ENCODE results near the gene ATXN1.

ATXN1 gene

DNA sequence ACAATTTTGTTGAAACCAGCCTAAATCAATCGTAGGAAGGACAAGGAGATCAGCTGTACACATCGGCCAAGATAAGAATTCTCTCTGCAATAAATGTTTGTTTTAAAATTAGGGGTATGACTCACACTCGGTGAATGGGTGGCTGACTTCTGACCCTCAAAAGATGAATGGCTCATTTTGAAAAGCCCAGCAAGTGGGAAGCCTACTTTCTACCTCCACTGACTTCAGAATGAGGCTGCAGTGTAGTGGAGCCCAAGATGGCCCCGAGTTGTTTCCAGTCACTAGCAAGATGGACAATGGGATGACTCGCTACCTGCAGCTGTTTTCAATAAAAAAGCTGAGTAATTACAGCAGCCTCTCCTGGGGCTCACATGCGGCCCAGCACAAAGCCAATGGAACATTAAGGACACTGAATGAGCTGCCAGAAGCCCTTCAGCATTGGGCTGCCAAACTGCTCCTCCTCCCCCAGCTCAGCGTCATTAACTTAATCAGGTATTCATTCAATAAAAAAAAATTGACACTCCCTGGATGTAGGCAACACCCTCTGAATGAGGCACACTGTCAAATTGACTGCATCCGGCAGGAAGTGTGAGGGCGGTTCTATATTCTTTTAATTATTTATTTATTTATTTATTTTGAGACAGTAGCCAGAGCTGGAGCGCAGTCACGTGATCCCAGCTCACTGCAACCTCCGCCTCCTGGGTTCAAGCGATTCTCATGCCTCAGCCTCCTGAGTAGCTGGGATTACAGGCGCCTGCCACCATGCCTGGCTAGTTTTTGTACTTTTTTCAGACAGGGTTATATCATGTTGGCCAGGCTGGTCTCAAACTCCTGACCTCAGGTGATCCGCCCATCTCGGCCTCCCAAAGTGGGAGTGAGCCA is 415.6 kb downstream of the ATXN1 start (continued):
- TF ChIP-seq, protein P1, sequence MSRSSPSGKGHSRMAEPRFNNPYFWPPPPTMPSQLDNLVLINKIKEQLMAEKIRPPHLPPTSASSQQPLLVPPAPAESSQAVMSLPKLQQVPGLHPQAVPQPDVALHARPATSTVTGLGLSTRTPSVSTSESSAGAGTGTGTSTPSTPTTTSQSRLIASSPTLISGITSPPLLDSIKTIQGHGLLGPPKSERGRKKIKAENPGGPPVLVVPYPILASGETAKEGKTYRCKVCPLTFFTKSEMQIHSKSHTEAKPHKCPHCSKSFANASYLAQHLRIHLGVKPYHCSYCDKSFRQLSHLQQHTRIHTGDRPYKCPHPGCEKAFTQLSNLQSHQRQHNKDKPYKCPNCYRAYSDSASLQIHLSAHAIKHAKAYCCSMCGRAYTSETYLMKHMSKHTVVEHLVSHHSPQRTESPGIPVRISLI (tag by site-specific recombination; IDR thresholded peaks at IDR 0.05) = peak; percentile 58; the same call in 1 of the 2 replicates
- TF ChIP-seq KLF10 (tag by site-specific recombination; IDR thresholded peaks at IDR 0.05) (no peak), BCL11B (tag by site-specific recombination; IDR thresholded peaks at IDR 0.05; ENCODE audit: low read depth) (no peak), SP3 (tag by site-specific recombination; IDR thresholded peaks at IDR 0.05) (no peak), WT1 (tag by site-specific recombination; IDR thresholded peaks at IDR 0.05) (no peak), REST (tag by site-specific recombination; IDR thresholded peaks at IDR 0.05) (no peak), PRDM10 (tag by site-specific recombination; IDR thresholded peaks at IDR 0.05) (0 out of 2 replicates have a peak, but pooled peaks have one; percentile 14), YY1 (tag by site-specific recombination; IDR thresholded peaks at IDR 0.05) (0 out of 2 replicates have a peak, but pooled peaks have one; percentile 27), ZNF701 (tag by site-specific recombination; IDR thresholded peaks at IDR 0.05) (no peak), ZNF239 (tag by site-specific recombination; IDR thresholded peaks at IDR 0.05) (no peak), ZNF274 (IDR thresholded peaks at IDR 0.05; ENCODE audit: low read length) (no peak), ZNF274 (tag by site-specific recombination; IDR thresholded peaks at IDR 0.05; ENCODE audit: borderline replicate concordance) (no peak), ZNF449 (tag by site-specific recombination; IDR thresholded peaks at IDR 0.05) (peak; percentile 30; the same call in 1 of the 2 replicates), GLIS2 (tag by site-specific recombination; IDR thresholded peaks at IDR 0.05) (no peak), ZBTB48 (tag by site-specific recombination; IDR thresholded peaks at IDR 0.05) (no peak), EGR2 (tag by site-specific recombination; IDR thresholded peaks at IDR 0.05; ENCODE audit: low read depth) (no peak), INSM2 (tag by site-specific recombination; IDR thresholded peaks at IDR 0.05) (0 out of 2 replicates have a peak, but pooled peaks have one; percentile 28), ZNF138 (tag by site-specific recombination; IDR thresholded peaks at IDR 0.05; ENCODE audit: borderline replicate concordance) (no peak), OSR2 (tag by site-specific recombination; IDR thresholded peaks at IDR 0.05) (peak; percentile 59; the same call in 1 of the 2 replicates), ZNF777 (tag by site-specific recombination; IDR thresholded peaks at IDR 0.05; ENCODE audit: borderline replicate concordance) (no peak)
- TF ChIP-seq, protein P2, sequence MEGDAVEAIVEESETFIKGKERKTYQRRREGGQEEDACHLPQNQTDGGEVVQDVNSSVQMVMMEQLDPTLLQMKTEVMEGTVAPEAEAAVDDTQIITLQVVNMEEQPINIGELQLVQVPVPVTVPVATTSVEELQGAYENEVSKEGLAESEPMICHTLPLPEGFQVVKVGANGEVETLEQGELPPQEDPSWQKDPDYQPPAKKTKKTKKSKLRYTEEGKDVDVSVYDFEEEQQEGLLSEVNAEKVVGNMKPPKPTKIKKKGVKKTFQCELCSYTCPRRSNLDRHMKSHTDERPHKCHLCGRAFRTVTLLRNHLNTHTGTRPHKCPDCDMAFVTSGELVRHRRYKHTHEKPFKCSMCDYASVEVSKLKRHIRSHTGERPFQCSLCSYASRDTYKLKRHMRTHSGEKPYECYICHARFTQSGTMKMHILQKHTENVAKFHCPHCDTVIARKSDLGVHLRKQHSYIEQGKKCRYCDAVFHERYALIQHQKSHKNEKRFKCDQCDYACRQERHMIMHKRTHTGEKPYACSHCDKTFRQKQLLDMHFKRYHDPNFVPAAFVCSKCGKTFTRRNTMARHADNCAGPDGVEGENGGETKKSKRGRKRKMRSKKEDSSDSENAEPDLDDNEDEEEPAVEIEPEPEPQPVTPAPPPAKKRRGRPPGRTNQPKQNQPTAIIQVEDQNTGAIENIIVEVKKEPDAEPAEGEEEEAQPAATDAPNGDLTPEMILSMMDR (tag by site-specific recombination; IDR thresholded peaks at IDR 0.05) = no peak
